Fibroblast of the conjunctiva (primary cell): ENCODE data around the gene EIF2S1.
"Not testable (repeated sequence)": the region's sequence is repeated elsewhere in the genome, so short reads cannot be mapped to it uniquely, and the experiment has no call there.

Source experiments
- DNase-seq: peaks from one replicate; pipeline ENCODE4 v3.0.0-alpha.2; 2010; ENCODE audit warnings: low read depth

The EIF2S1 gene

DNA sequence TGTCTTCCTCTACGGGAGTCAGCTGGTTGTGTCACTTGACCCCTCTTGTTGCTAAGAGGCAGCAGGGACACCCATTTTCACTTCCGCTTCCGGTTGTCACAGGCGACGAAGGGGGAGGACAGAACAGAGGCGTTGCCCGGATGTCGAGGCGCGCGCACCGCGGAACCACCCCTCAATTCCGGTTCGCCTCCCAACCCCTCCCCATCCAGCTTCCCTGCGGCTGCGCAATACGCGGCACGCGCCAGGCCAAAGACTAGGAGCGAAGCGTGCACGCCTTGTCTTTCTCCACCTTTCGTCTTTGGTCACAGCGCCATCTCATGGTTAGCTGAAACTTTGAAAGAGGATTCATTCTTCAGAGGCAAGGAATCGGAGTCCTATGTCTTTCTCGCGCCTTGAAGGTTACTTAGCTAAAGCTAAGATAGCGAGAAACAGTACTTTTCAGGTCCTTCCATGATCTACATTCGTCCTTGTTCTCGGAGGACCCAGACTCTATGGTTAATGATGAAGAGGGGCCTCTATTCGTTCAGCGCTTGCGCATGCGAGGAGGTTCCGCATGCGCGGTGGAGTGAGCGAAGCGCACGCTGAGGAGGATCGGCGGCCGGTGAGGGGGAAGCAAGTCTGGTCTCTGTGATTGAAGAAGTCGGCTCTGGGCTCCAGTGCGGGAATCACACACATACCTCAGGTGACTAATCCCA is at the start of gene EIF2S1, which contains the start of gene ATP6V1D:
EIF2S1 (plus strand) TSS at position 554 of the 695 bp plus-strand sequence. CDS start 4,440 bp downstream, outside the sequence.
ATP6V1D (minus strand) TSS at position 30 of the 695 bp plus-strand sequence. CDS start 106 bp downstream, outside the sequence.
- peak; percentile 99 for DNase-seq

- DNase-seq: no peak
Measured at GRCh38 chr14:67311868-67312267, 48.3 kb upstream of the EIF2S1 start.

GRCh38 chr14:67313153-67313552 is 47.0 kb upstream of the EIF2S1 start:
- no peak for DNase-seq

GRCh38 chr14:67317822-67318221 is 42.3 kb upstream of the EIF2S1 start:
- DNase-seq: no peak

GRCh38 chr14:67319142-67319541 is 41.0 kb upstream of the EIF2S1 start:
- no peak for DNase-seq

- not testable (repeated sequence) for DNase-seq
Measured at GRCh38 chr14:67329666-67330065, 30.5 kb upstream of the EIF2S1 start.

- no peak for DNase-seq
Measured at GRCh38 chr14:67331368-67332125, 28.6 kb upstream of the EIF2S1 start.

GRCh38 chr14:67332468-67332867 is 27.7 kb upstream of the EIF2S1 start:
- DNase-seq: no peak

- DNase-seq: peak; percentile 12
Measured at GRCh38 chr14:67335781-67336180, 24.3 kb upstream of the EIF2S1 start.

DNA sequence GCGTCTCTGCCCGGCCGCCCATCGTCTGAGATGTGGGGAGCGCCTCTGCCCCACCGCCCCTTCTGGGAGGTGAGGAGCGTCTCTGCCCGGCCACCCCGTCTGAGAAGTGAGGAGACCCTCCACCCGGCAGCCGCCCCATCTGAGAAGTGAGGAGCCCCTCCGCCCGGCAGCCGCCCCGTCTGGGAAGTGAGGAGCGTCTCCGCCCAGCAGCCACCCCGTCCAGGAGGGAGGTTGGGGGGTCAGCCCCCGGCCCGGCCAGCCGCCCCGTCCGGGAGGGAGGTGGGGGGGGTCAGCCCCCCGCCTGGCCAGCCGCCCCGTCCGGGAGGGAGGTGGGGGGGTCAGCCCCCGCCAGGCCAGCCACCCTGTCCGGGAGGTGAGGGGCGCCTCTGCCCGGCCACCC is 18.9 kb upstream of the EIF2S1 start:
- DNase-seq: not testable (repeated sequence)

DNA sequence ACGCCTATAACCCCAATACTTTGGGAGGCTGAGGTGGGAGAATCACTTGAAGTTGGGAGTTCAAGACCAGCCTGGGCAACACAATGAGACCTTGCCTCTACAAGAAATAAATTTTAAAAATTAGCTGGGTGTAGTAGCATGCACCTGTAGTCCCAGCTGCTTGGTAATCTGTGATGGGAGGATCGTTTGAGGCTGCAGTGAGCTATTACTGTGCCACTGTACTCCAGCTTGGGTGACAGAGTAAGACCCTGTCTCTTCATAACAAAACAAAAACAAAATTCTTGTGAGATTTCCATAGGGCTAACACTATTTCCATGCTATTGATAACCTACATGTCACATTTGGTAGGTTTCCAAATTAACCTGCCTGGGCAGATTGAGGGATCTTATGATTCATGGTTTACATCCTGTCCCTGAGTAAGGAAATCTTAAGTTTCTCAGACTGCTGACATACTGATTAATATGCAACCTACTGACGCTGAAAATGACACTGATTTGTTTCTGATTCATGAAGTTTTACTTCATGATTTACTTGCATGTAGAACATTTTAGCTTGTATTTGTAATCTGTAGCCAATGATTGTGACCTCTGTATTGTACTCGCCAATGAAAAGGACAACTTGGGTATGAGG is 16.4 kb upstream of the EIF2S1 start:
- DNase-seq: no peak

GRCh38 chr14:67345583-67345982 is 14.5 kb upstream of the EIF2S1 start:
- no peak for DNase-seq

DNA sequence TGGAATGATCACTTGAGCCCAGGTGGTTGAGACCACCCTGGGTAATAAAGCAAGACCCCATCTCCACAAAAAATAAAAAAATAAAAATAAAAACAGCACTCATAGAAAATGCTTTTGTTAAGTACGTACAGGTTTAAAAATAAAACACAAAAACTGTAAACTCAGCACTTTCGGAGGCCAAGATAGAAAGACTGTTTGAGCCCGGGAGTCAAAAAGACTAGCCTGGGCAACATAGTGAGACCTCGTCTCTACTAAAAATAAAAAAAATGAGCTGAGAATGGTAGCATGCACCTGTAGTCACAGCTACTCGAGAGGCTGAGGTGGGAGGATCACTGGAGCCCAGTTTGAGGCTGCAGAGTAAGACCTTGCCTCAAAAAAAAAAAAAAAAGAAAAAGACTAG is 8.1 kb upstream of the EIF2S1 start:
- DNase-seq: no peak

- no peak for DNase-seq
Measured at GRCh38 chr14:67357186-67357968, 2.8 kb upstream of the EIF2S1 start.

GRCh38 chr14:67357969-67358354 is 2.2 kb upstream of the EIF2S1 start:
- DNase-seq: no peak

- peak; percentile 1 for DNase-seq
Measured at GRCh38 chr14:67358924-67359774, 979 bp upstream of the EIF2S1 start.

- DNase-seq: no peak
Measured at GRCh38 chr14:67360470-67361206, 510 bp downstream of the EIF2S1 start.

- no peak for DNase-seq
Measured at GRCh38 chr14:67365476-67365875, 5.3 kb downstream of the EIF2S1 start.

- DNase-seq: no peak
Measured at GRCh38 chr14:67370830-67371229, 10.7 kb downstream of the EIF2S1 start.
